ENCODE measurements around the gene MAN2B2.

DNA sequence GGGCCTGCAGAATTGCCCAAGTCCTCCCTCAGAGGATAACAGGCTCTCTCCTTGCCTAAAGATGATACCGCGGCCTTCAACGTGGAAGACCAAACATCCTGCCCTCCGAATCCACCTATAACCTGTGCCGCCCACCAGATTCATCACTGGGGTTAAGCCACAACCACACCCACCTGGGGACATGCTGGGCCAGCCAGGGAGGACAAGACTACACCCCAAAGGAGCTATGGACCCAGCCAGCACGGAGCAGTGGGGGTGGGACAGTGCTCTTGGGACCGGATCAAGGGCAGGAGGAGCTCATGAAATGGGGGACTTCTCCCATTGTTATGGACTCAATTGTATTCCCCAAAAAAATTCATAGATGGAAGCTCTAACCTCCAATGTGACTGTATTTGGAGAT lies 6.8 kb upstream of the MAN2B2 start:
- no peak for TF ChIP-seq SIN3A (IDR thresholded peaks at IDR 0.05; ENCODE audit: borderline replicate concordance, insufficient read depth, low read depth, low read length)
- TF ChIP-seq, protein P1, sequence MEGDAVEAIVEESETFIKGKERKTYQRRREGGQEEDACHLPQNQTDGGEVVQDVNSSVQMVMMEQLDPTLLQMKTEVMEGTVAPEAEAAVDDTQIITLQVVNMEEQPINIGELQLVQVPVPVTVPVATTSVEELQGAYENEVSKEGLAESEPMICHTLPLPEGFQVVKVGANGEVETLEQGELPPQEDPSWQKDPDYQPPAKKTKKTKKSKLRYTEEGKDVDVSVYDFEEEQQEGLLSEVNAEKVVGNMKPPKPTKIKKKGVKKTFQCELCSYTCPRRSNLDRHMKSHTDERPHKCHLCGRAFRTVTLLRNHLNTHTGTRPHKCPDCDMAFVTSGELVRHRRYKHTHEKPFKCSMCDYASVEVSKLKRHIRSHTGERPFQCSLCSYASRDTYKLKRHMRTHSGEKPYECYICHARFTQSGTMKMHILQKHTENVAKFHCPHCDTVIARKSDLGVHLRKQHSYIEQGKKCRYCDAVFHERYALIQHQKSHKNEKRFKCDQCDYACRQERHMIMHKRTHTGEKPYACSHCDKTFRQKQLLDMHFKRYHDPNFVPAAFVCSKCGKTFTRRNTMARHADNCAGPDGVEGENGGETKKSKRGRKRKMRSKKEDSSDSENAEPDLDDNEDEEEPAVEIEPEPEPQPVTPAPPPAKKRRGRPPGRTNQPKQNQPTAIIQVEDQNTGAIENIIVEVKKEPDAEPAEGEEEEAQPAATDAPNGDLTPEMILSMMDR (IDR thresholded peaks at IDR 0.05): no peak

Measured in Panc1 (cell line).